HG02943 (cell line): Measurements from ENCODE around the gene ADAMTS7.
"Not testable (repeated sequence)": the region's sequence is repeated elsewhere in the genome, so short reads cannot be mapped to it uniquely, and the experiment has no call there.

Source experiments
- ATAC-seq: cut with Tn5 transposase; IDR thresholded peaks from one replicate; pipeline ENCODE4 v1.9.1; 2021; ENCODE audit warnings: mild to moderate bottlenecking, low read depth, moderate library complexity; ENCODE audit not compliant: unreplicated experiment

The ADAMTS7 gene

GRCh38 chr15:78766041-78766440 lies 45.2 kb downstream of the ADAMTS7 start:
- ATAC-seq = no peak

GRCh38 chr15:78765154-78765860 lies 46.0 kb downstream of the ADAMTS7 start:
- not testable (repeated sequence) for ATAC-seq

GRCh38 chr15:78764340-78765153 lies 46.7 kb downstream of the ADAMTS7 start:
- not testable (repeated sequence) for ATAC-seq

GRCh38 chr15:78763796-78764241 lies 47.4 kb downstream of the ADAMTS7 start:
- no peak for ATAC-seq

- no peak for ATAC-seq
Observed at GRCh38 chr15:78762985-78763795, 48.1 kb downstream of the ADAMTS7 start.

GRCh38 chr15:78762386-78762961 lies 48.8 kb downstream of the ADAMTS7 start:
- not testable (repeated sequence) for ATAC-seq

GRCh38 chr15:78761891-78762385 lies 49.3 kb downstream of the ADAMTS7 start:
- ATAC-seq = no peak

GRCh38 chr15:78761475-78761874 lies 49.8 kb downstream of the ADAMTS7 start:
- not testable (repeated sequence) for ATAC-seq

GRCh38 chr15:78761020-78761419 lies 50.2 kb downstream of the ADAMTS7 start:
- ATAC-seq = no peak

GRCh38 chr15:78760091-78760882 lies 51.0 kb downstream of the ADAMTS7 start:
- not testable (repeated sequence) for ATAC-seq

GRCh38 chr15:78759361-78759998 lies 51.8 kb downstream of the ADAMTS7 start:
- not testable (repeated sequence) for ATAC-seq

- ATAC-seq = not testable (repeated sequence)
Observed at GRCh38 chr15:78758486-78759200, 52.6 kb downstream of the ADAMTS7 start.

- not testable (repeated sequence) for ATAC-seq
Observed at GRCh38 chr15:78758084-78758483, 53.2 kb downstream of the ADAMTS7 start.

GRCh38 chr15:78757636-78757905 lies 53.7 kb downstream of the ADAMTS7 start:
- ATAC-seq = no peak

GRCh38 chr15:78756781-78757635 lies 54.3 kb downstream of the ADAMTS7 start:
- peak; percentile 40 for ATAC-seq

- ATAC-seq = not testable (repeated sequence)
Observed at GRCh38 chr15:78755900-78756591, 55.2 kb downstream of the ADAMTS7 start.
